NB4 (cell line): ENCODE results near the gene ZBTB7C.

ENCODE experiments used
- CTCF ChIP-seq: IDR thresholded peaks from one replicate; pipeline ENCODE4 v1.5.1; 2012; ENCODE audit warnings: low read depth, low read length
- MAX ChIP-seq: IDR thresholded peaks from 2 replicates; pipeline ENCODE4 v1.6.1; 2011; ENCODE audit warnings: low read depth, low read length
- MYC ChIP-seq: IDR thresholded peaks from 2 replicates; pipeline ENCODE4 v1.6.1; 2011; ENCODE audit warnings: low read depth, low read length
- POLR2A ChIP-seq: IDR thresholded peaks from 2 replicates; pipeline ENCODE4 v1.6.1; 2011; ENCODE audit warnings: mild to moderate bottlenecking; ENCODE audit not compliant: insufficient read length; ENCODE audit errors: extremely low read depth

GRCh38 chr18:48265328-48265727 is 143.9 kb downstream of the ZBTB7C start:
- TF ChIP-seq CTCF: no peak
- TF ChIP-seq MAX: no peak
- no peak for TF ChIP-seq MYC
- no peak for TF ChIP-seq POLR2A
